GM21717 (cell line): ENCODE measurements around the gene SLC44A1.

Experiments
- ATAC-seq: cut with Tn5 transposase; IDR thresholded peaks from one replicate; pipeline ENCODE4 v1.9.1; 2021; ENCODE audit warnings: mild to moderate bottlenecking, moderate library complexity; ENCODE audit not compliant: unreplicated experiment

Gene SLC44A1

GRCh38 chr9:105376893-105377292, 132.4 kb downstream of the SLC44A1 start:
- ATAC-seq, result no peak

GRCh38 chr9:105385381-105385985, 141.0 kb downstream of the SLC44A1 start:
- peak; percentile 97 for ATAC-seq

GRCh38 chr9:105389796-105390195, 145.3 kb downstream of the SLC44A1 start:
- no peak for ATAC-seq

- ATAC-seq, result no peak
Measured at GRCh38 chr9:105390871-105391270, 146.4 kb downstream of the SLC44A1 start.

- no peak for ATAC-seq
Measured at GRCh38 chr9:105391288-105391687, 146.8 kb downstream of the SLC44A1 start.

GRCh38 chr9:105392531-105392930, 148.1 kb downstream of the SLC44A1 start:
- no peak for ATAC-seq

- ATAC-seq, result no peak
Measured at GRCh38 chr9:105393576-105394344, 149.3 kb downstream of the SLC44A1 start.

GRCh38 chr9:105396441-105396840, 152.0 kb downstream of the SLC44A1 start:
- ATAC-seq, result no peak

- ATAC-seq, result no peak
Measured at GRCh38 chr9:105396901-105397300, 152.4 kb downstream of the SLC44A1 start.

- no peak for ATAC-seq
Measured at GRCh38 chr9:105399117-105399516, 154.7 kb downstream of the SLC44A1 start.

- ATAC-seq, result no peak
Measured at GRCh38 chr9:105401651-105402050, 157.2 kb downstream of the SLC44A1 start.

- no peak for ATAC-seq
Measured at GRCh38 chr9:105403552-105404248, 159.2 kb downstream of the SLC44A1 start.

- ATAC-seq, result peak; percentile 94
Measured at GRCh38 chr9:105405514-105406131, 161.2 kb downstream of the SLC44A1 start.

GRCh38 chr9:105406369-105406768, 161.9 kb downstream of the SLC44A1 start:
- ATAC-seq, result no peak

GRCh38 chr9:105413525-105413924, 169.1 kb downstream of the SLC44A1 start:
- ATAC-seq, result no peak

- ATAC-seq, result peak; percentile 84
Measured at GRCh38 chr9:105414947-105415661, 170.7 kb downstream of the SLC44A1 start.

- no peak for ATAC-seq
Measured at GRCh38 chr9:105415662-105415980, 171.2 kb downstream of the SLC44A1 start.

- peak; percentile 60 for ATAC-seq
Measured at GRCh38 chr9:105416840-105417239, 172.4 kb downstream of the SLC44A1 start.

GRCh38 chr9:105418588-105419500, 174.4 kb downstream of the SLC44A1 start:
- ATAC-seq, result no peak
